Measurements from ENCODE around the gene EXT2.

The EXT2 gene

DNA sequence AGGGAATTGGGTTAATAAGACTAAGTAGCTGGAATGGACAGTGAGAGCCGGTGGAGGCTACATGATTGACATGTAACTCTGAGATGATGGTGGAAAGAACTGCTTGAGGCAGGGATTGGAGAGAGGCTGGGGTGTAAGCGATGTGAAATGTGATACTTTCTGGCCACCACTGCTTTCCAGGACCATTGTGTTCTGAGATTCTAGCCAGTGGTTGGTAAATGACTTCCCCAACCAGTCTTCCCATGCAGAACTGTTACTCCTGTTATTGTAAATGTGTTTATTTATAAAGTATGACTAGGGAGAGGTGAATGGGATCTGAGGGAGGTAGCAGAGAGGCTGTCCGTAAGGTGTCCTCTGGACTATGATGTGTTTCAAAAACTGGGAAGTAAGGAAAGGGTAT lies 18.1 kb downstream of the EXT2 start:
- DNase-seq (ENCODE audit: low spot score): no peak
- no peak for TF ChIP-seq CTCF (IDR thresholded peaks at IDR 0.05)
- Histone ChIP-seq H3K27ac (no peak overlapping the region), H3K4me3 (no peak overlapping the region)

DNA sequence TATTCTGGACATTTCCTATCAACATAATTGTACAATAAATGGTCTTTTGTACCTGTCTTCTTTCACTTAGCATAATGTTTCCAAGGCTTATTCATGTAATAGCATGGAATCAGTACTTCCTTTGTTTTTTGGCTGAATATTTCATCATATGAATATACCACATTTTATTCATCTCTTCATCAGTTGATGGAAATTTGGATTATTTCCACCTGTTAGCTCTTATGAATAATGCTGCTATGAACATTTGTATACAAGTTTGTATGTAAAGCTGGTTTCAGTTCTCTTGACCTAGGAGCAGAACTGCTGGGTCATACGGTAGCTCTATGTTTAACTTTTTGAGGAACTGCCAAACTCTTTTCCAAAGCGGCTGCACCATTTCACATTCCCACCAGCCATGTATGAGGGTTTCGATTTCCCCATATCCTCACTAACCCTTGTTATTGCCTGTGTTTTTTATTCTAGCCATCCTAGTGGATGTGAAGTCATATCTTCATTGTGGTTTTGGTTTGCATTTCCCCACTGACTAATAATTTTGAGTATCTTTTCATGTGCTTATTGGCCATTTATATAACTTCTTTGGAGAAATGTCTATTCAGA lies 20.9 kb downstream of the EXT2 start:
- TF ChIP-seq CTCF (IDR thresholded peaks at IDR 0.05): no peak
- no peak for DNase-seq (ENCODE audit: low spot score)
- Histone ChIP-seq H3K27ac (no peak overlapping the region), H3K4me3 (no peak overlapping the region)

DNA sequence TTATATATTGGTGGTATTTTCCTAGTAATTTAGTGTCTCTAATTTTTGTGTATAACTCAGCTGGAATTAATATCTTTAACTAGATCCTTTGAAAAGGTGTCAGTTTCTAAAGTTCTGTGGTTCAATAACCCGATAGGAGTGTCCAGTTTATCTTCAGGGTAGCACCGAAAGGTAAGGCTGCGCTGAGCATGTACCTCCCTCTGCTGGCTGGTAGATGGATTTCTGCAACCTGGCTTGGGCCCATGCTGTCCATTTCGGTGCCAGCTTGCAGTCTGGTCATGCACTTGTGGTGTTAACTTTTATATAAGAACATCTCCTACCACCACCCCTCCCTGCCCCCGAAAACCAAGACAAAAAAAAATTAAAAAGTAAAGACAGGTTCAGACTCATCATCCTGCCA lies 24.7 kb downstream of the EXT2 start:
- no peak for DNase-seq (ENCODE audit: low spot score)
- Histone ChIP-seq H3K27ac (no peak overlapping the region), H3K4me3 (no peak overlapping the region)

GRCh38 chr11:44125598-44125997 lies 30.1 kb downstream of the EXT2 start:
- no peak for DNase-seq (ENCODE audit: low spot score)
- no peak for TF ChIP-seq CTCF (IDR thresholded peaks at IDR 0.05)
- Histone ChIP-seq H3K4me3 (no peak overlapping the region), H3K27ac (no peak overlapping the region)

More for the DNA sequence above, 24.7 kb downstream of the EXT2 start:
- TF ChIP-seq CTCF (IDR thresholded peaks at IDR 0.05): no peak

- no peak for TF ChIP-seq CTCF (IDR thresholded peaks at IDR 0.05)
- H3K27ac ChIP-seq: no peak overlapping the region
These were observed 30.8 kb downstream of the EXT2 start for GRCh38 chr11:44126304-44126703.

DNA sequence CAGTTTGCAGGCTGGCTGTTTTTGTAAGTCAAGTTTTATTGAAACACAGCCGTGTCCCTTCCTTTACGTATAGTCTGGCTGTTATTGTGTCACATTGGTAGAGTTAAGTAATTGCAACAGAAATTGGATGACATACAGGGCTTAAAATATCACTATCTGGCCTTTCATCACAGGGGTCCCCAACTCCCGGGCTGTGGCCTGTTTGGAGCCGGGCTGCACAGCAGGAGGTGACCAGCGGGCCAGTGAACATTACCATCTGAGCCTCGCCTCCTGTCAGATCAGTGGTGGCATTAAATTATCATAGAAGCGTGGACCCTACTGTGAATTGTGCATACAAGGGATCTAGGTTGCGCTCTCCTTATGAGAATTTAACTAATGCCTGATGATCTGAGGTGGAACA lies 31.7 kb downstream of the EXT2 start:
- no peak for TF ChIP-seq CTCF (IDR thresholded peaks at IDR 0.05)
- no peak for DNase-seq (ENCODE audit: low spot score)
- Histone ChIP-seq H3K4me3 (no peak overlapping the region), H3K27ac (no peak overlapping the region)

More at GRCh38 chr11:44126304-44126703, 30.8 kb downstream of the EXT2 start:
- H3K4me3 ChIP-seq: no peak overlapping the region
- no peak for DNase-seq (ENCODE audit: low spot score)

GRCh38 chr11:44128729-44129128 lies 33.3 kb downstream of the EXT2 start:
- H3K27ac ChIP-seq: no peak overlapping the region
- no peak for TF ChIP-seq CTCF (IDR thresholded peaks at IDR 0.05)
- no peak overlapping the region for H3K4me3 ChIP-seq
- no peak for DNase-seq (ENCODE audit: low spot score)

Measured in coronary artery (tissue), 2 donors.